Panc1 (cell line): ENCODE measurements around the gene WARS2. TPM values are rescaled to one million over a fixed set of nuclear protein-coding genes. Genes with fewer than 3 reads are reported as not detected.

ENCODE experiments used
- ATAC-seq: fragments of 200-7000 bp; cut with Tn5 transposase; 2 replicates; pipeline ENCODE4 v1.9.1; 2020; ENCODE audit warnings: mild to moderate bottlenecking, moderate library complexity
- BruUV-seq: library from RNA; stranded (reverse); fragments of 400-500 nt; replicated peaks from 2 replicates; lab custom pipeline; 2021; lab: Mats Ljungman, UMichigan
- CTCF ChIA-PET: fragments of 300-600 bp; sonication (Branson Sonifier 250); formaldehyde crosslinking; loops from one replicate; lab custom pipeline; 2022; ENCODE audit warnings: antibody characterized with exemption; lab: Charles Lee
- POLR2A ChIA-PET: fragments of 300-600 bp; sonication (Branson Sonifier 250); formaldehyde crosslinking; loops from one replicate; lab custom pipeline; 2022; ENCODE audit warnings: antibody characterized with exemption; lab: Charles Lee
- DNase-seq: peaks from one replicate; pipeline ENCODE4 v3.0.0-alpha.2; 2010; ENCODE audit warnings: low read depth, low spot score
- H3K27ac ChIP-seq: 2 replicates; pipeline ENCODE4 v1.5.1; 2011; ENCODE audit warnings: mild to moderate bottlenecking, low read length, inconsistent platforms
- H3K27me3 ChIP-seq: fragments of 200-500 bp; sonication (Bioruptor generic); 2 replicates; pipeline ENCODE4 v1.6.0; 2014; ENCODE audit warnings: low read length, inconsistent platforms; ENCODE audit not compliant: control insufficient read depth, insufficient read depth
- H3K36me3 ChIP-seq: fragments of 200-500 bp; sonication (Bioruptor generic); 2 replicates; pipeline ENCODE4 v1.5.1; 2014; ENCODE audit warnings: inconsistent platforms, mild to moderate bottlenecking, low read length, moderate library complexity; ENCODE audit not compliant: control insufficient read depth, insufficient read depth
- H3K4me1 ChIP-seq: 2 replicates; pipeline ENCODE4 v1.5.1; 2011; ENCODE audit warnings: inconsistent platforms, mild to moderate bottlenecking, low read length, moderate library complexity; ENCODE audit not compliant: control insufficient read depth, insufficient read depth
- H3K4me3 ChIP-seq, 2 experiments: 2 replicates each; pipeline ENCODE4 v1.5.1; 2011 to 2012; ENCODE audit warnings: low read depth in 2 of 2, low read length in 2 of 2, mild to moderate bottlenecking in 2 of 2, inconsistent platforms in 1 of 2, moderate library complexity in 1 of 2
- H3K9me3 ChIP-seq: fragments of 200-500 bp; sonication (Bioruptor generic); 2 replicates; pipeline ENCODE4 v1.5.1; 2014; ENCODE audit warnings: low read depth, mild to moderate bottlenecking, inconsistent platforms, low read length, moderate library complexity; ENCODE audit not compliant: control insufficient read depth, insufficient read depth
- CTCF ChIP-seq: fragments of 450-650 bp; IDR thresholded peaks from 2 replicates; pipeline ENCODE4 v1.5.1; 2017; ENCODE audit warnings: mild to moderate bottlenecking
- POLR2AphosphoS5 ChIP-seq: IDR thresholded peaks from 2 replicates; pipeline ENCODE4 v1.6.1; 2012; ENCODE audit warnings: mild to moderate bottlenecking, low read depth, low read length, moderate library complexity
- REST ChIP-seq, 2 experiments: IDR thresholded peaks; 2 replicates each; pipeline ENCODE4 v1.6.1; 2011 to 2012; ENCODE audit warnings: low read depth in 2 of 2, control low read depth in 1 of 2, low read length in 1 of 2, mild to moderate bottlenecking in 1 of 2, moderate library complexity in 1 of 2; ENCODE audit not compliant: insufficient read depth in 1 of 2
- SIN3A ChIP-seq: IDR thresholded peaks from 2 replicates; pipeline ENCODE4 v1.6.1; 2012; ENCODE audit warnings: low read depth, mild to moderate bottlenecking, low read length, moderate library complexity, borderline replicate concordance; ENCODE audit not compliant: insufficient read depth
- TCF7L2 ChIP-seq: IDR thresholded peaks from 2 replicates; pipeline ENCODE4 v1.6.1; 2011; ENCODE audit warnings: mild to moderate bottlenecking, low read depth, low read length, inconsistent platforms
- in situ Hi-C: cut with HindIII; loops from 2 replicates; pipeline ENCODE4 v1.10.0; 2016; ENCODE audit warnings: low sequenced_read_pairs, low pct_unique_long_range_greater_than_20kb
- intact Hi-C: fragments of 100-400 bp; cut with micrococcal nuclease; formaldehyde crosslinking; loops from one replicate; pipeline ENCODE4 v1.10.0; 2022; ENCODE audit not compliant: unreplicated experiment
- total RNA-seq: library from RNA; stranded (reverse); gene quantifications from one replicate; pipeline ENCODE4 v1.2.1, GENCODE V29; 2021; ENCODE audit not compliant: unreplicated experiment

Gene WARS2
- total RNA-seq, 1 experiment from 2014 or later: 6.6 TPM

DNA sequence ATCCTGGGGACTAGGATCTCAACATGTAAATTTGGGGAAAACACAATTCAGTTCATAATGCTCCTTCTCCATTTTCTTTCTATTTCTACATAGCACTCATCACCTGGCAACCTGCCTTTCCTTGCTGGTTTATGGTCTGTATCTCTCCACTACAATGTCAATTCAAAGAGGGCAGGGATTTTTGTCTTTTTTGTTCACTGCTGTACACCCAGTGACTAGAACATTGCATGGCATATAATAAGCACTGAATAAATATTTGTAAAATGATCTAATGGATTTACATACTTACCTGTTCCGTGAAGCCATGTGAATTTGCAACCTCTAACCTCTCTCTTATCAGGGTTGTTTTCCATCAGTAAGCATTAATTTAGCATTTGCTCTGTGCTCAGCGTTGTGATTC is 124.9 kb downstream of the WARS2 start:
- no TSS peak for BruUV-seq
- no peak for TF ChIP-seq SIN3A
- TF ChIP-seq REST (IDR thresholded peaks at IDR 0.05; ENCODE audit: insufficient read depth in 1 of 2, low read depth in 2 of 2, low read length in 1 of 2): no peak
- TF ChIP-seq TCF7L2: no peak
- TF ChIP-seq CTCF: no peak
- no peak for TF ChIP-seq POLR2AphosphoS5
- in situ Hi-C loops: no loop called here

DNA sequence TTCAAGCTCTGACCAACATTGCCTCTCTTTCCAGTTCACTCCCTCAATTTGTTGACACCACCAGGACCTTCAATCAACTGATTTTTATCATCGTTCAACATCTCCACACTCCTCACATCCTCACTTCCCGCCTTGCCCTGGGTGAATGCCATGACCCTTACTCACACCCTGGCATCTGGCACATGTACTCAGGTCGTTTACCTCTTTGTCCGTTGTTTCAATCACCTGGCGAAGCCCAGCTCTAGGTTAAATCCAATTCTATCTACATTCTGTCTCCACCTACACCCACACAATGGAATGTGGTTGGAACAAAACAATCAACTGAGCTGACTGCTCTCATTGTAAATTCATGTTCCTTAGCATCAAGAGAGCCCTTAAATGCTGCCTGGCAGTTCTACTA is 128.1 kb downstream of the WARS2 start:
- ATAC-seq (no peak), DNase-seq (no peak)
- in situ Hi-C loops (no loop called here), intact Hi-C loops (no loop called here)
- Histone ChIP-seq H3K4me1 (no peaks in the 10 kb centered on the region), H3K9me3 (no peaks in the 10 kb centered on the region), H3K27me3 (no peaks in the 10 kb centered on the region), H3K36me3 (no peaks in the 10 kb centered on the region), H3K27ac (no peak overlapping the region), H3K4me3 (no peak overlapping the region)
- no TSS peak for BruUV-seq
- ChIA-PET CTCF (no interaction called here), POLR2A (no interaction called here)
- TF ChIP-seq SIN3A (no peak), POLR2AphosphoS5 (no peak), REST (IDR thresholded peaks at IDR 0.05; ENCODE audit: insufficient read depth in 1 of 2, low read depth in 2 of 2, low read length in 1 of 2) (no peak), TCF7L2 (no peak), CTCF (no peak)

More for the DNA sequence above, 124.9 kb downstream of the WARS2 start:
- DNase-seq: no peak
- Histone ChIP-seq H3K27ac (no peak overlapping the region), H3K36me3 (no peaks in the 10 kb centered on the region), H3K9me3 (no peaks in the 10 kb centered on the region), H3K4me1 (no peaks in the 10 kb centered on the region), H3K4me3 (no peak overlapping the region), H3K27me3 (no peaks in the 10 kb centered on the region)
- ATAC-seq: no peak
- intact Hi-C loops: no loop called here
- POLR2A ChIA-PET: no interaction called here
- CTCF ChIA-PET: no interaction called here
